ENCODE measurements around the gene UTP14A. TPM values are rescaled to one million over a fixed set of nuclear protein-coding genes. Genes with fewer than 3 reads are reported as not detected.
A peak's percentile ranks its signal among the peaks of the same experiment; 100 is the strongest.

The UTP14A gene
- total and polyA plus RNA-seq, 2 of the 13 experiments (the other 11 are each of a cell fraction or from before 2014, with no cell fraction given), result 7.4 to 19.0 TPM

GRCh38 chrX:129961180-129962083 lies 55.5 kb downstream of the UTP14A start:
- Histone ChIP-seq H3K79me2 (ENCODE audit: insufficient read depth, low read length) (no peaks in the 10 kb centered on the region), H2AFZ (ENCODE audit: low read length) (peak overlapping the region; percentile 63), H3K9ac (ENCODE audit: insufficient read depth, low read depth, low read length) (peak overlapping the region; percentile 29; the same call in 1 of the 2 replicates), H3K4me1 (ENCODE audit: insufficient read depth, low read length) (0 out of 2 replicates have a peak, but pooled peaks cover 20% of the 10 kb centered on the region), H3K27ac (ENCODE audit: extremely low read length, insufficient read depth, low read length) (no peak overlapping the region), H3K36me3 (replicated peaks in 1 of 2; ENCODE audit: control insufficient read depth in 1 of 2, insufficient read depth in 2 of 2, low read length in 2 of 2) (no peaks in the 10 kb centered on the region), H3K4me3 (replicated peaks in 1 of 3; ENCODE audit: insufficient read depth in 1 of 3, low read depth in 2 of 3, low read length in 3 of 3) (peak overlapping the region; percentile 32 to 67 (median 34)), H3K4me2 (ENCODE audit: low read depth, low read length) (peak overlapping the region; percentile 90), H4K20me1 (ENCODE audit: insufficient read depth, low read length) (no peaks in the 10 kb centered on the region), H3K27me3 (ENCODE audit: control insufficient read depth in 1 of 2, insufficient read depth in 2 of 2, low read length in 2 of 2) (no peaks in the 10 kb centered on the region; a peak in 1 of 5 replicates), H3K9me3 (ENCODE audit: low read length) (no peaks in the 10 kb centered on the region)
- 0% methylated on average over 9 of the region's 26 CpGs for WGBS (ENCODE audit: low lambda C conversion rate)
- intact Hi-C loops (cut with micrococcal nuclease; ENCODE audit: unreplicated experiment) (no loop called here), in situ Hi-C loops (cut with HindIII; ENCODE audit: extremely low pct_ligation_motif_present, low pct_unique_long_range_greater_than_20kb) (no loop called here)
- FAIRE-seq, result peak; percentile 73
- POLR2A ChIA-PET, result interaction anchor here (1.0 kb wide), 1 partner anchor 56 kb away, joined by 3 read pairs; the partner anchor contains the start of gene UTP14A
- CTCF ChIA-PET (ENCODE audit: low intra/inter-chr PET ratio, low total read pairs), result no interaction called here
- peak; percentile 44 for DNase-seq (ENCODE audit: low spot score)
- peak; percentile 93 for ATAC-seq
- TF ChIP-seq TFAP4 (IDR thresholded peaks at IDR 0.05; ENCODE audit: borderline replicate concordance, low read depth), result peak; percentile 46; the same call in 1 of the 2 replicates
- no peak for TF ChIP-seq GABPA (IDR thresholded peaks at IDR 0.05; ENCODE audit: low read depth, low read length)
- TF ChIP-seq GABPA (CRISPR knock-in tag; IDR thresholded peaks at IDR 0.05; ENCODE audit: low read depth), result peak; percentile 29; the same call in 1 of the 2 replicates
- TF ChIP-seq ZNF570 (CRISPR knock-in tag; IDR thresholded peaks at IDR 0.05; ENCODE audit: borderline replicate concordance), result no peak
- TF ChIP-seq ZNF563 (CRISPR knock-in tag; IDR thresholded peaks at IDR 0.05), result no peak
- peak; percentile 66; the same call in 1 of the 2 replicates for TF ChIP-seq GABPB1 (CRISPR knock-in tag; IDR thresholded peaks at IDR 0.05)
- TF ChIP-seq ZFP91 (CRISPR knock-in tag; IDR thresholded peaks at IDR 0.05; ENCODE audit: borderline replicate concordance), result 0 out of 2 replicates have a peak, but pooled peaks have one; percentile 25
- TF ChIP-seq, protein P1, sequence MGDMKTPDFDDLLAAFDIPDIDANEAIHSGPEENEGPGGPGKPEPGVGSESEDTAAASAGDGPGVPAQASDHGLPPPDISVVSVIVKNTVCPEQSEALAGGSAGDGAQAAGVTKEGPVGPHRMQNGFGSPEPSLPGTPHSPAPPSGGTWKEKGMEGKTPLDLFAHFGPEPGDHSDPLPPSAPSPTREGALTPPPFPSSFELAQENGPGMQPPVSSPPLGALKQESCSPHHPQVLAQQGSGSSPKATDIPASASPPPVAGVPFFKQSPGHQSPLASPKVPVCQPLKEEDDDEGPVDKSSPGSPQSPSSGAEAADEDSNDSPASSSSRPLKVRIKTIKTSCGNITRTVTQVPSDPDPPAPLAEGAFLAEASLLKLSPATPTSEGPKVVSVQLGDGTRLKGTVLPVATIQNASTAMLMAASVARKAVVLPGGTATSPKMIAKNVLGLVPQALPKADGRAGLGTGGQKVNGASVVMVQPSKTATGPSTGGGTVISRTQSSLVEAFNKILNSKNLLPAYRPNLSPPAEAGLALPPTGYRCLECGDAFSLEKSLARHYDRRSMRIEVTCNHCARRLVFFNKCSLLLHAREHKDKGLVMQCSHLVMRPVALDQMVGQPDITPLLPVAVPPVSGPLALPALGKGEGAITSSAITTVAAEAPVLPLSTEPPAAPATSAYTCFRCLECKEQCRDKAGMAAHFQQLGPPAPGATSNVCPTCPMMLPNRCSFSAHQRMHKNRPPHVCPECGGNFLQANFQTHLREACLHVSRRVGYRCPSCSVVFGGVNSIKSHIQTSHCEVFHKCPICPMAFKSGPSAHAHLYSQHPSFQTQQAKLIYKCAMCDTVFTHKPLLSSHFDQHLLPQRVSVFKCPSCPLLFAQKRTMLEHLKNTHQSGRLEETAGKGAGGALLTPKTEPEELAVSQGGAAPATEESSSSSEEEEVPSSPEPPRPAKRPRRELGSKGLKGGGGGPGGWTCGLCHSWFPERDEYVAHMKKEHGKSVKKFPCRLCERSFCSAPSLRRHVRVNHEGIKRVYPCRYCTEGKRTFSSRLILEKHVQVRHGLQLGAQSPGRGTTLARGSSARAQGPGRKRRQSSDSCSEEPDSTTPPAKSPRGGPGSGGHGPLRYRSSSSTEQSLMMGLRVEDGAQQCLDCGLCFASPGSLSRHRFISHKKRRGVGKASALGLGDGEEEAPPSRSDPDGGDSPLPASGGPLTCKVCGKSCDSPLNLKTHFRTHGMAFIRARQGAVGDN (CRISPR knock-in tag; IDR thresholded peaks at IDR 0.05), result peak; percentile 57
- 0 out of 2 replicates have a peak, but pooled peaks have one; percentile 13 for TF ChIP-seq HOXA3 (CRISPR knock-in tag; IDR thresholded peaks at IDR 0.05)
- BruUV-seq (replicated peaks), result no TSS peak

All from HepG2 (cell line).